Stimulated activated CD4-positive, alpha-beta T cell treated with anti-CD3 and anti-CD28 coated beads, Interleukin-4, amount 100 ng/mL, for 24 hours (primary cell): ENCODE results near the gene EFEMP2.

ENCODE experiments used
- DNase-seq: peaks from one replicate; pipeline ENCODE4 v3.0.0-alpha.2; 2020

The EFEMP2 gene

GRCh38 chr11:65900125-65900898 is 27.7 kb upstream of the EFEMP2 start, which contains the start of gene FOSL1:
TSS of gene FOSL1 (minus strand) at chr11:65900388. CDS start at chr11:65900339, 49 bp downstream.
- DNase-seq, result peak; percentile 94

GRCh38 chr11:65899356-65900124 is 26.9 kb upstream of the EFEMP2 start:
- DNase-seq, result peak; percentile 79

GRCh38 chr11:65898656-65899355 is 26.2 kb upstream of the EFEMP2 start:
- DNase-seq, result no peak

GRCh38 chr11:65897020-65897471 is 24.4 kb upstream of the EFEMP2 start:
- DNase-seq, result no peak

- DNase-seq, result no peak
These were observed 23.7 kb upstream of the EFEMP2 start for GRCh38 chr11:65896034-65896999.

GRCh38 chr11:65895482-65895981 is 22.9 kb upstream of the EFEMP2 start:
- no peak for DNase-seq

GRCh38 chr11:65894034-65894591 is 21.5 kb upstream of the EFEMP2 start:
- DNase-seq, result peak; percentile 28

- DNase-seq, result no peak
These were observed 20.2 kb upstream of the EFEMP2 start for GRCh38 chr11:65892661-65893317.

GRCh38 chr11:65892137-65892540 is 19.5 kb upstream of the EFEMP2 start:
- peak; percentile 44 for DNase-seq

- peak; percentile 39 for DNase-seq
These were observed 18.9 kb upstream of the EFEMP2 start for GRCh38 chr11:65891219-65892136.

GRCh38 chr11:65890324-65891218 is 18.0 kb upstream of the EFEMP2 start, which contains the start of gene CCDC85B:
TSS of gene CCDC85B (plus strand) at chr11:65890673. CDS start at chr11:65890784, 111 bp downstream.
- DNase-seq, result peak; percentile 98

GRCh38 chr11:65888163-65888814 is 15.7 kb upstream of the EFEMP2 start, which contains the start of gene FIBP:
TSS of gene FIBP (minus strand) at chr11:65888471. CDS start at chr11:65888418, 53 bp downstream.
- peak; percentile 96 for DNase-seq

GRCh38 chr11:65887723-65888162 is 15.1 kb upstream of the EFEMP2 start:
- peak; percentile 36 for DNase-seq

GRCh38 chr11:65886826-65887722 is 14.5 kb upstream of the EFEMP2 start:
- no peak for DNase-seq

- DNase-seq, result no peak
These were observed 13.4 kb upstream of the EFEMP2 start for GRCh38 chr11:65885808-65886536.

- no peak for DNase-seq
These were observed 12.6 kb upstream of the EFEMP2 start for GRCh38 chr11:65885231-65885630.
